NCI-H69 (cell line): ENCODE data around the gene CACNG4.
A peak's percentile ranks its signal among the peaks of the same experiment; 100 is the strongest.

Experiments used
- DNase-seq: peaks from one replicate; lab custom pipeline; 2025; lab: John Stamatoyannopoulos, UW

Gene CACNG4

GRCh38 chr17:66944351-66945146 lies 20.0 kb upstream of the CACNG4 start:
- DNase-seq, result peak; percentile 65

- peak; percentile 60 for DNase-seq
Observed at GRCh38 chr17:66945147-66945835, 19.2 kb upstream of the CACNG4 start.

- DNase-seq, result no peak
Observed at GRCh38 chr17:66946251-66946650, 18.3 kb upstream of the CACNG4 start.

GRCh38 chr17:66947311-66947710 lies 17.2 kb upstream of the CACNG4 start:
- DNase-seq, result no peak

- DNase-seq, result no peak
Observed at GRCh38 chr17:66948061-66948750, 16.3 kb upstream of the CACNG4 start.

- no peak for DNase-seq
Observed at GRCh38 chr17:66949501-66949900, 15.0 kb upstream of the CACNG4 start.

GRCh38 chr17:66950325-66950724 lies 14.2 kb upstream of the CACNG4 start:
- DNase-seq, result no peak

GRCh38 chr17:66950886-66951604 lies 13.5 kb upstream of the CACNG4 start:
- DNase-seq, result no peak

- no peak for DNase-seq
Observed at GRCh38 chr17:66951605-66951953, 12.9 kb upstream of the CACNG4 start.

- peak; percentile 18 for DNase-seq
Observed at GRCh38 chr17:66952031-66952524, 12.4 kb upstream of the CACNG4 start.

GRCh38 chr17:66952681-66953629 lies 11.6 kb upstream of the CACNG4 start:
- DNase-seq, result peak; percentile 83

- DNase-seq, result peak; percentile 83
Observed at GRCh38 chr17:66953630-66954020, 10.9 kb upstream of the CACNG4 start.

GRCh38 chr17:66954632-66955031 lies 9.9 kb upstream of the CACNG4 start:
- no peak for DNase-seq

GRCh38 chr17:66955821-66956220 lies 8.7 kb upstream of the CACNG4 start:
- no peak for DNase-seq

- DNase-seq, result no peak
Observed at GRCh38 chr17:66956941-66957340, 7.6 kb upstream of the CACNG4 start.

GRCh38 chr17:66957343-66957742 lies 7.2 kb upstream of the CACNG4 start:
- DNase-seq, result no peak

GRCh38 chr17:66957951-66958579 lies 6.4 kb upstream of the CACNG4 start:
- DNase-seq, result no peak

GRCh38 chr17:66959641-66960375 lies 4.7 kb upstream of the CACNG4 start:
- no peak for DNase-seq

- peak; percentile 41 for DNase-seq
Observed at GRCh38 chr17:66960613-66961012, 3.9 kb upstream of the CACNG4 start.

GRCh38 chr17:66963521-66963908 lies 992 bp upstream of the CACNG4 start:
- peak; percentile 70 for DNase-seq
